ENCODE data around the gene WAPL.
A peak's percentile ranks its signal among the peaks of the same experiment; 100 is the strongest.

WAPL gene

DNA sequence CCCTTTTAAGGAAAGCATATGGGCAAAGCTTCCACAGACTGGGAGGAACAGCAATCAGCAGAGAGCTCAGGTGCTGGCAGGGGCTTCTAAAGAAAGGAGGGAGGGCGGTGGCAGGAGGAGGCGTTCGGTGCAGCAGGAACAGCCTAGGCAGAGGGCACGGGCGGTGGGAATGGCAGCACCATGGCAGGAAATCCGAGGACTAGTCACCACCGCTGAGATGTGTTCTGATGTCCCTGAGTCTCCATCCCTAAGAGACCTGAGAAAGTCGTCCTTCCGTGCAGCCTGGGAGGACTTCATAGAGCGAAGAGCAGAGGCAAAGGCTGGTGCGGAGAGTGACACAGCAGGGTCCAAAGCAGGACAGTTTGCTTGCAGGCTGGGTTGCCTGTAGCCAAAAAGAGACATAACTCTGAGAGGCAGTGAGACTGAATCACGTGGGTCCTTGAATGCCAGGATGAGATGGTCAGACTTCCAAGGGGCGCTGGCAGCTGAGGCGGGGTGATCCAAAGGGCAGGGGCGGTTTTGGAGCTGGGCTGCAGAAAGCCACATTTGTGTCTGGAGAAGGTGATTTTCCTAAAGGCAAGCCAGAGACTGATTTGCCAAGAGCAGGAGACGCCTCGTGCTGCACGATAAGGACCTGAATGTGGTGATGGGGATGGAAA, 119.2 kb downstream of the WAPL start:
- H3K4me1 ChIP-seq (ENCODE audit: insufficient read depth, low read length), result no peaks in the 10 kb centered on the region
- no peaks in the 10 kb centered on the region for H3K9me3 ChIP-seq (ENCODE audit: control insufficient read depth, insufficient read depth, low read length)
- peak overlapping the region; percentile 63; the same call in 1 of the 2 replicates for H3K9ac ChIP-seq (ENCODE audit: low read depth, low read length)
- H3K36me3 ChIP-seq (ENCODE audit: insufficient read depth, low read length), result no peaks in the 10 kb centered on the region

DNA sequence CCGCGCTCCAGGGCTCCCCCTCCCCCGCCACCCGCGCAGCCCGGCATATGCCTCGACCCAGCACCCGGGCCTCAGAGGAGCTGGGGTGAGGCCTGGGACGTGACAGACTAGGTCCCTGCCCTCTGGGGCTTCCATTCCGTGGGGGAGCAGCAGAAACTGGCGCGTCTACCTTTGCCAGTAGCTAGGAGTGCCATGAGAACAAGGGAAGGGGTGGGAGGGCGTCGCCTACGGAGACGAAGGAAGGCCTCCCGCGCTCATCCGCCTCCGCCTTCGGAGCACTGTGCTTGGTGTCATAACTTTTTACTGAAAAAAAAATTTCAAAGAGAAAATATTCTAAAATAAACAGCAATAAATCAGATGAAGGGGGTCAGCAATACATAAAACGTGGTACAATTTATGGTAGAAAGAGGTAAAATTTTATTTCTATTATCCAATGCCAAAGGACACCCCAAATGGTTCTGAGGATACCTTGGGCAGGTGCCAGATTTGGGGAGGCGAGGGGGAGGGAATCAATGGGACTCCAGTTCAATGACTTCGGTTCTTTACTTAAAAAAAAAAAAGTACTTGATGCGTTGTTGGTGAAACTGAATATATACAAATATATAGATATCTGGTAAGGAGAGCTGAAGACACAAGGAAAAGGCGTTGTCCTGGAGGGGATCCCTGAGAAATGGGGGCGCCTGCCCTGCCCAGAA, 119.9 kb downstream of the WAPL start:
- Histone ChIP-seq H3K9me3 (ENCODE audit: control insufficient read depth, insufficient read depth, low read length) (no peaks in the 10 kb centered on the region), H3K9ac (ENCODE audit: low read depth, low read length) (peak overlapping the region; percentile 63; the same call in 1 of the 2 replicates), H3K36me3 (ENCODE audit: insufficient read depth, low read length) (no peaks in the 10 kb centered on the region), H3K4me1 (ENCODE audit: insufficient read depth, low read length) (no peaks in the 10 kb centered on the region)

DNA sequence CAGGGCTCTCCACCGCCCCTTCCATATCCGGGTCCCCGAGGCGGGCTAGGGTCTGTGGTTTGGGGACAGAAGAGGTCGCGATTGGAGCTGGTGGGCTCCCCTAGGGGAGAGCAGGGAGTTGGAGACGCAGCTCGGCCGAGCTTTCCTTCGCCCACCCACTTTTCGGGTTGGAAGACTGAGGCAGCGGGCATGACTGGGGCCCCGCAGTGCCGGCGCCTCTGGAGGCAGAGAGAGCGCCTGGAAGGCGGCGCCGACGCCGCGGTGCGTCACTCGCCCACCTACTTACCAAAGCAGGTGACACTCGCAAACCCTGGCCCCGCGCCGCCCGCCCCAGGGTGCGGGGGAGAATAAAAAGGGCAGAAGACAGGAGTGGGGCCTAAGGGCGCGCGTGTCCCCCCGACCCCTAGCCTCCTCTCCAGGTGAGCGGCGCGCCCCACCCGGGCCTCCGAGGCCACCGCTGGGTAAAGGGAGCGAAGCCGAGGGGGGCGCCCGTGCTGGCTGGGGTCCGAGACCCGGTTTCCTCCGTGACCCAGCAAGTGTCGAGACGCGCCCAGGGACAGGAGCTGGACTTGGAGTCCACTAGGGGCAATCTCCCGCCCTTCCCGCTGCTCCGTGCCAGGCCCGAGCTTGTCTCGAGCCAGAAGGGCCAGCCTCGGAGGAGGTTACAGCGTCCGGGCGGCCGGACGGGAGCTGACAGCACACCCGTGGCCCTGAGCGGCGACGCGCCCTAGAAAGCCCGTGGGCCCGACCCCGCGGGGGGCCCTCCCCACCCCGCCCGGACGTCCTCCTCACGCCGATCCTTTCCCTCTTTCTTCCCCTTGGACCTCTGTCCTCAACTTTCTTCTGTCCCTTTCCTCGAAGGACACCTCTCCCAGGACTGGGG, 120.6 kb downstream of the WAPL start:
- Histone ChIP-seq H3K4me1 (ENCODE audit: insufficient read depth, low read length) (no peaks in the 10 kb centered on the region), H3K9me3 (ENCODE audit: control insufficient read depth, insufficient read depth, low read length) (no peaks in the 10 kb centered on the region), H3K9ac (ENCODE audit: low read depth, low read length) (peak overlapping the region; percentile 63), H3K36me3 (ENCODE audit: insufficient read depth, low read length) (no peaks in the 10 kb centered on the region)

DNA sequence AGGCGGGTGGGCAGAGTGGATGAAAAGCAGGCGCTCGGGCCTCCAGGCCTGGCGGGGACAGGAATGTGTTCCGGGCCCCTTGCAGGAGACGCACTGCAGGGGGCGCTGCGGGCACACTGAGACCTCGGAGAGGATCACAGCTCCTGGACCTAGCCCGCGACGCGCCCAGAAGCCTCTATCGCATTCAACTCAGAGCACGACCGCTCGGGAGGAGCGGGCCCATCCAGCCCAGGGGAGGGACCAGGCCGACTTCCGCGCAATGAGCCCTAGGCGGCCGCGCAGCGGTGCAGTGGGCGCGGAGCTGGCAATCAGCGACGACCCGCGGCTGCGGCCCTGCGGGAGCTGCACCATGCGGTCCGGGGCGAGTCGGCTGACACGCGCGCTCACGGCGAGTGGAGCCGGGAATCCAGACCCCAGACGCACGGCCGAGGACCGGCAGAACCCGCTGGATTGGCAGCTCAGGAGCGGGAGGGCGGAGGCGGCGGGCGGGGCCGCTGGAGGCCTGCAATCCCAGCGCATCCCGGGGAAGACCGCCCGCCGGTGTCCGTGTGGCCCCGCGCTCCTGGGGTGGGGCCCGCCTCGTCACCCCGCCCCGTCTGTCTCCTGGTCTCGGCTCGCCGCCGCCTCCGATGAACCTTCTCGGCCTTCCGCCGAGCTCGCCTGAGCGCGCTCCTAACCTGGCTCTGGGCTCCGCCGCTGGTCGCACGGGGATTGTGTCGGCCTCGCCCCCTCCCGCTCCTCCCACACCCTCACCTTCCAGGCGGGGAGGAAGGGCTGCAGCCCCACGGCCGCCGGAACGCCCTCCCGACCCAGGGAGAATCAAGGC, 121.5 kb downstream of the WAPL start:
- Histone ChIP-seq H3K4me1 (ENCODE audit: insufficient read depth, low read length) (no peaks in the 10 kb centered on the region), H3K9ac (ENCODE audit: low read depth, low read length) (peak overlapping the region; percentile 63)

DNA sequence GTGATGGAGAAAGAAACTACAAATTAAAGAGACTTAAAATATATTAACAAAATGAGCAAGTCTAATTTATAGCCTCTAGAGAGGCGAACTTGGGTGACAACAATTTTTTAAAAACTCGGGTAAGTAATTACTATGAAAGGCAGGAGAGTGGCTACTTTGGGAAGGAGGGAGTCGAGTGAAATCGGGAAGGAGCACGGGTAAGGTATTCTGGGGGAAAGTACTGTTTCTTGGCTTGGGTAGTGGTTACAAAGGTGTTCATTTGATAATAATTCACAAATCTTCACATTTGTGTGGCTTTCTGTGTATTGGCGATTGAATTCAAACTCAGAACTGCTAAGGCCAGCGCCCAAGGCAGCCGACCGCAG, 122.1 kb downstream of the WAPL start:
- H3K9ac ChIP-seq (ENCODE audit: low read depth, low read length), result no peak overlapping the region
- H3K4me1 ChIP-seq (ENCODE audit: insufficient read depth, low read length), result no peaks in the 10 kb centered on the region

More for the DNA sequence above, 121.5 kb downstream of the WAPL start:
- no peaks in the 10 kb centered on the region for H3K9me3 ChIP-seq (ENCODE audit: control insufficient read depth, insufficient read depth, low read length)
- H3K36me3 ChIP-seq (ENCODE audit: insufficient read depth, low read length), result no peaks in the 10 kb centered on the region

DNA sequence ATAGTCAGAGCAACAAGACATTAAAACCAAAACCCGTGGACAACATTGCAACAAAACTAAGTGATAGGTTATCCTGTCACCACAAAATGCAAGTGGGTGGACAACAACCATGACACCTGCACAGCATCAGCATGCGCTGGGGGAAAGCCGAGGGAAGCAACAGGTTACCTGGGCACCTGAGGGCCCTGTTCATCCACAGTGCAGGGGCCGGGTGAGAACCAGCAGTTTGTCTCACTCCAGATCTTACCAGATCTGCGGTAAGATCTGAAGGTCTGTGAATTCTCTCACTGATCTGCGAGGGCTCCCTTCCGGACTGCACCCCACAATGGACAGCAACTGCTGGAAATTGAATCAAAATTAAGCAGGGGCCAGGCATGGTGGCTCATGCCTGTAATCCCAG, 124.5 kb downstream of the WAPL start:
- no peak overlapping the region for H3K9ac ChIP-seq (ENCODE audit: low read depth, low read length)
- H3K9me3 ChIP-seq (ENCODE audit: control insufficient read depth, insufficient read depth, low read length), result no peaks in the 10 kb centered on the region
- H3K4me1 ChIP-seq (ENCODE audit: insufficient read depth, low read length), result no peaks in the 10 kb centered on the region
- H3K36me3 ChIP-seq (ENCODE audit: insufficient read depth, low read length), result no peaks in the 10 kb centered on the region

More for the DNA sequence above, 122.1 kb downstream of the WAPL start:
- Histone ChIP-seq H3K36me3 (ENCODE audit: insufficient read depth, low read length) (no peaks in the 10 kb centered on the region), H3K9me3 (ENCODE audit: control insufficient read depth, insufficient read depth, low read length) (no peaks in the 10 kb centered on the region)

DNA sequence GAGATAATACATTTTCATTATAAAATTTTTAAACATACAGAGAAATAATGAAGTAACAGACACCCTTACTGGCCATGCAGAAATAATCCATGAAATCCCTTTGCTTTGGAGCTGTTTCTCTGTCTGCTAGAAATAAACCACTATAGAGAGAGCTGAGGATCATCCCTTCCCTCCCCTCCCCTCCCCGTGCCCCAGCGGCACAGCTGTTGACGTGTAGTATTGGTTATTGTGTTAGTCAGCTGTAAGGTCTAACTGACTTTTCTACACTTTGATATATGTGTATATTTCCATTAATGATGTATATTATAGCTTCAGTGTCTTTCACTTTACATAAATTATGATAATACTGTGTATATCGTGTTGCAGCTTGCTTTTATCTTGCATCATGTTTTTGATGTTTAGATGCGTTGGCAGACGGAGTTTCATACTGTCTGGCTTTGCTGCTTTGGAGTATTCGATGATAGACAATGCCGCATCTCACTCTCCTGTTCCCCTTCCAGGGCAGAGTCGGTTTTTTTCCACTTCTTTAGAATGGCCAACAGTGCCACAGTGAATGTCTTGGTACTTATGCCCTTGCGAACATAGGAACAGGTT, 127.6 kb downstream of the WAPL start:
- Histone ChIP-seq H3K9me3 (ENCODE audit: control insufficient read depth, insufficient read depth, low read length) (no peaks in the 10 kb centered on the region), H3K4me1 (ENCODE audit: insufficient read depth, low read length) (no peaks in the 10 kb centered on the region), H3K36me3 (ENCODE audit: insufficient read depth, low read length) (no peaks in the 10 kb centered on the region), H3K9ac (ENCODE audit: low read depth, low read length) (no peak overlapping the region)

DNA sequence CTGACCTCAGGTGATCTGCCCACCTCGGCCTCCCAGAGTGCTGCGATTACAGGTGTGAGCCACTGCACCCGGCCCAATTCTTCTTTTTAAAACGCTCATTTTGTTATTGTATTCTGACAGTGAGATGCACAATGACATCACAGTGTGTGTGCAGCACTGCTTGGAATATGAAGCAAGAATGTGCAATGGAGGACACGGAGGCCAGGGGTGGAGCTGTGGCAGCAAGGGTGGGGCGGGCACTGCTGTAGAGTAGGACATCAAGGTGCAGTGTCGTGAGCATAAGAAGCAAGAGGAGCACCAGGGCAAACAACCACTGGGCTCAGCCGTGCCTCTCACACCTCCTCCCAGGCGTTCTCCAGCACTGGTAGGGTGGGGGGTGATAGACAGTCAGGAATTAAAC, 128.2 kb downstream of the WAPL start:
- H3K9ac ChIP-seq (ENCODE audit: low read depth, low read length), result no peak overlapping the region
- no peaks in the 10 kb centered on the region for H3K9me3 ChIP-seq (ENCODE audit: control insufficient read depth, insufficient read depth, low read length)
- peaks cover under 1% of the 10 kb centered on the region; the same call in 1 of the 2 replicates for H3K4me1 ChIP-seq (ENCODE audit: insufficient read depth, low read length)
- H3K36me3 ChIP-seq (ENCODE audit: insufficient read depth, low read length), result no peaks in the 10 kb centered on the region

DNA sequence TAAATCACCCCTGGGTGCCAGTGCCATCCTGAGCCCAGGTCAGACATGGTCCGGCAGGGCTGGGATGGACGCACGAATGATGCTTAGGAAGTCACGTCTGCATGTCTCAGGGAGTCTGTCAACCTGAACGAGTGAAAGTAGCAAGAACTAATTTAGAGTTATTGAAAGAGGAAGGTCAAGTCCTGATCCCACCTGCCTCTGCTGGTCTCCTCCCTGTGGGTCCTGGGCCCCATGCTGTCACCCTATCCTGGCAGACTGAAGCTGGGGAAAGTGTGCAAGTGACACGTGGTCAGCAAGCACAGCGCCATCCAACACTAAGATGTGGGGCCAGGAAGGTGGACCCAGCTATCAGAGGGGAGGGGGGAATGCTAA, 128.9 kb downstream of the WAPL start:
- Histone ChIP-seq H3K4me1 (ENCODE audit: insufficient read depth, low read length) (peaks cover 5% of the 10 kb centered on the region; the same call in 1 of the 2 replicates), H3K9ac (ENCODE audit: low read depth, low read length) (no peak overlapping the region), H3K9me3 (ENCODE audit: control insufficient read depth, insufficient read depth, low read length) (no peaks in the 10 kb centered on the region), H3K36me3 (ENCODE audit: insufficient read depth, low read length) (no peaks in the 10 kb centered on the region)

DNA sequence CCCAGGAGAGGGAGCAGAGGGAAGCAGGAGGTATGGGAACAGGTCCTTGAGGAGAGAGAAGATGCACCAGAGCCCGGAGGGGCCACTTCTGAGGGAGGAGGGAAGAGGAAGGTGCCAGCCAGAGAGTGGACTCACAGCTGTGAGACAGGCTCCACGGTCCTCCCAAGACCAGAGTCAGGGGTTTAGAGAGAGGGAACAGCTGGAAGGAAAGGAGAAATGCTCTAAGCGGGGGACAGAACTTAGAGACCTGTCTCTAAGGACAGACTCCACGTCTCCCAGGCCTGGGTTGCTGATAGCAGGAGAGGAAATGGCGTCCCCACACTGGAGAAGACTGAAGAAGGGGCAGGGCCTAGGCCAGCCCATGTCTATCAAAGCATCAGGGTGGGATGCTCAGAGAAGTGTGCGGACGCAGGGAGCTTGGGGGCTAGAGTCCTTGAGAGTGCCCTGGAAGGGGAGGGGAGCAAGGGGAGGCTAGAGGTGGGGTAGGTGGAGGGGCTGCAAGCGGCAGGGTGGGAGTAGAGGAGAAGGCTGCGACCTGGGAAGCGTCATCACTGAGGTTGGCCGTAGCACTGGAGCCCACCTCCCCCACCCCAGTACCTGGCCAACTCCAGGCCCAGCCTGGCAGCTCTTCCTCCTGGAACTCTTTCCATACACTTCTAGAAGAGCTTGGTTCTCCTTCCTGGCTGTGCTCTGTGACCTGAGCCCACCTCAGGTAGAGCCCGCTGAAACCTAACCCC, 129.4 kb downstream of the WAPL start:
- Histone ChIP-seq H3K9me3 (ENCODE audit: control insufficient read depth, insufficient read depth, low read length) (no peaks in the 10 kb centered on the region), H3K36me3 (ENCODE audit: insufficient read depth, low read length) (no peaks in the 10 kb centered on the region), H3K9ac (ENCODE audit: low read depth, low read length) (no peak overlapping the region), H3K4me1 (ENCODE audit: insufficient read depth, low read length) (peaks cover 10% of the 10 kb centered on the region)

DNA sequence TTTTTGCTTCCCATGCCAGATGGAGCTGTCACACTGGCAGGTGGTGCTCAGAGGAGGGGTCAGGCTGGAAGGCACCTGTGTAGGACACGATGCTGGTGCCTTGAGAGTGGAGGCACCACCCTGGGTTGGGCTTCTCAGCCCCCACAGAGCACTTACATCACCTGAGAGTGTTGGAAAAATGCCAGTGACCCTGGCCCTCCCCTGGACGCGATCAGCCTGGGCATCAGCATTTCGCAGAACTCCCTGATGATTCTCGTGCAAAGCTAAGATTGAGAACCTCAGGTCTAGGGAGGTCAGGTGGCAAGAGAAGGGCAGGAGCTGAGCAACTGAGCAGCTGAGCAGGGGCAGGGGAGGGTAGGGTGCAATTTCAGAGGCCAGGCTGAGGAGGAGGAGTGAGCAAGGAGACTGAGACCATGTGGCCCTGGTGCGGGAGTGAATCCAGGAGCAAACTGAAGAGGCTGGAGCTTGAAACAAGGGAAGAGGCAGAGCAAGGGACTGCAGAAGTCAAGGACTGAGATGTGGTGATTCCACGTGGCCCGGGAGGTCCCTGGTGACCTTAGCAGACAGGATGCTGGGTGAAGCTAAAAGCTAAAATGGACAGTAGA, 130.3 kb downstream of the WAPL start:
- Histone ChIP-seq H3K36me3 (ENCODE audit: insufficient read depth, low read length) (no peaks in the 10 kb centered on the region), H3K4me1 (ENCODE audit: insufficient read depth, low read length) (peaks cover 10% of the 10 kb centered on the region), H3K9ac (ENCODE audit: low read depth, low read length) (no peak overlapping the region), H3K9me3 (ENCODE audit: control insufficient read depth, insufficient read depth, low read length) (no peaks in the 10 kb centered on the region)

DNA sequence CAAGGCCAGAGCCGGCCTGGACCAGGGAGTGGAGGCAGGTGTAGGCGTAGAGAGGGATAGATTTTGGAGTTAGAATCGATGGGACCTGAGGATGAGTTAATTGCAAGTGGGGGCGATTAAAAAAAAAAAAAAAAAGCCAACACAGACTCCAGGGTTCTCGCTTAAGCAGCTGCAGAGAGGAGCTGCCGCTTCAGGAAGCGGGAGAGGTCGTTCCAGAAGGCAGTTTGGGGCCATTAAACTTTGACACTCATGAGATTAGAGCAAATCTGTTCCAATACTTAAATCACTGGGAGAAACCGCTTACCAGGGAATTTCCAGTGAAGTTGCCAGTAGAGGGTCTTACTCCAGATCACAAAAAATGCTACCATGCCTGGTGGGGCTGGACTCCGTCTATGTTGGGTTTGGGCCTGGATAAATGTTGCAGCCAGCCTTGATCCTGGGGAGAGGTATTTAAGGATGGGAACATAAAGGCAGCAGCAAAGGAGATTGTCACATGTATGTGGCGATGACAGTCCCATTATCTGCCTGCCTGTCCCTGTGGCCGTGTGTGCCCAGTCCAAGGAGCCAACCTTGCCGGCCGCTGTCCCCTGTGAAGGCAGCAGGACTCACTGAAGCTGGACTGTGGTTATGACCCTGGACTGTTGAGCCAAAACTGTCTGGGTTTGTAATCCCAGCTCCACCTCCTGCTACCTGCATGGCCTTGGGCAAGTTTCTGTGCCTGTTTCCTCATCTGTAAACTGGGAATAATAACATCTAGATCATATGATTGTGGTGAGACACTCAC, 131.1 kb downstream of the WAPL start:
- Histone ChIP-seq H3K36me3 (ENCODE audit: insufficient read depth, low read length) (no peaks in the 10 kb centered on the region), H3K9ac (ENCODE audit: low read depth, low read length) (peak overlapping the region; percentile 64; the same call in 1 of the 2 replicates), H3K9me3 (ENCODE audit: control insufficient read depth, insufficient read depth, low read length) (no peaks in the 10 kb centered on the region), H3K4me1 (ENCODE audit: insufficient read depth, low read length) (peaks cover 10% of the 10 kb centered on the region)
